B cell (primary cell): ENCODE measurements around the gene KCNJ10.

ENCODE experiments used
- CTCF ChIP-seq: fragments of 200-600 bp; IDR thresholded peaks from one replicate; pipeline ENCODE4 v1.8.0; 2022; ENCODE audit warnings: antibody characterized with exemption, mild to moderate bottlenecking
- EZH2 ChIP-seq: IDR thresholded peaks from 2 replicates; pipeline ENCODE4 v1.6.1; 2012; ENCODE audit warnings: borderline replicate concordance, low read depth, mild to moderate bottlenecking, moderate library complexity, low read length; ENCODE audit not compliant: insufficient read depth, poor library complexity, severe bottlenecking

- TF ChIP-seq CTCF (no peak), EZH2 (no peak)
Observed at GRCh38 chr1:159977364-159978106, 92.4 kb downstream of the KCNJ10 start.
